ENCODE measurements around the gene SBK2.

The SBK2 gene

GRCh38 chr19:55487924-55488687, 48.8 kb downstream of the SBK2 start, which contains the start of gene SSC5D:
Gene SSC5D, plus strand, starts transcription at chr19:55488436. Its CDS starts 154 bp downstream, at chr19:55488590.
- Histone ChIP-seq H3K4me3 (ENCODE audit: low read depth in 1 of 2, low read length in 2 of 2) (peak within 1 kb of the TSS; percentile 37 to 64), H3K36me3 (ENCODE audit: control insufficient read depth in 1 of 2, insufficient read depth in 2 of 2, low read length in 2 of 2) (peaks cover 0 to 2% of the 10 kb centered on the region in 2 donors), H3K27ac (ENCODE audit: low read length) (peak within 1 kb of the TSS; percentile 84), H3K4me1 (ENCODE audit: control insufficient read depth in 1 of 2, insufficient read depth in 2 of 2, low read length in 2 of 2) (peaks cover 3 to 89% of the 10 kb centered on the region in 2 donors), H3K9me3 (ENCODE audit: control insufficient read depth in 1 of 2, low read length in 2 of 2) (no peaks in the 10 kb centered on the region), H3K27me3 (ENCODE audit: low read depth, low read length) (no peaks in the 10 kb centered on the region)

GRCh38 chr19:55486971-55487923, 49.7 kb downstream of the SBK2 start:
- H3K27ac ChIP-seq (ENCODE audit: low read length): peak overlapping the region; percentile 84
- H3K36me3 ChIP-seq (ENCODE audit: control insufficient read depth in 1 of 2, insufficient read depth in 2 of 2, low read length in 2 of 2): peaks cover 0 to 10% of the 10 kb centered on the region in 2 donors
- H3K4me1 ChIP-seq (ENCODE audit: control insufficient read depth in 1 of 2, insufficient read depth in 2 of 2, low read length in 2 of 2): peaks cover 3 to 80% of the 10 kb centered on the region in 2 donors
- no peaks in the 10 kb centered on the region for H3K27me3 ChIP-seq (ENCODE audit: low read depth, low read length)
- no peaks in the 10 kb centered on the region for H3K9me3 ChIP-seq (ENCODE audit: control insufficient read depth in 1 of 2, low read length in 2 of 2)
- H3K4me3 ChIP-seq (ENCODE audit: low read depth in 1 of 2, low read length in 2 of 2): peak overlapping the region in 1 of 2 donors; percentile 64

- Histone ChIP-seq H3K27ac (ENCODE audit: low read length) (peak overlapping the region; percentile 84), H3K4me1 (ENCODE audit: control insufficient read depth in 1 of 2, insufficient read depth in 2 of 2, low read length in 2 of 2) (peaks cover 3 to 71% of the 10 kb centered on the region in 2 donors), H3K27me3 (ENCODE audit: low read depth, low read length) (no peaks in the 10 kb centered on the region), H3K9me3 (ENCODE audit: control insufficient read depth in 1 of 2, low read length in 2 of 2) (no peaks in the 10 kb centered on the region), H3K4me3 (ENCODE audit: low read depth in 1 of 2, low read length in 2 of 2) (peak overlapping the region in 1 of 2 donors; percentile 64), H3K36me3 (ENCODE audit: control insufficient read depth in 1 of 2, insufficient read depth in 2 of 2, low read length in 2 of 2) (peaks cover 0 to 13% of the 10 kb centered on the region in 2 donors)
These were observed 50.6 kb downstream of the SBK2 start for GRCh38 chr19:55486043-55486970.

- H3K27ac ChIP-seq (ENCODE audit: low read length): peak overlapping the region; percentile 39
- no peaks in the 10 kb centered on the region for H3K27me3 ChIP-seq (ENCODE audit: low read depth, low read length)
- no peaks in the 10 kb centered on the region for H3K9me3 ChIP-seq (ENCODE audit: control insufficient read depth in 1 of 2, low read length in 2 of 2)
- peak overlapping the region in 1 of 2 donors; percentile 64 for H3K4me3 ChIP-seq (ENCODE audit: low read depth in 1 of 2, low read length in 2 of 2)
- H3K36me3 ChIP-seq (ENCODE audit: control insufficient read depth in 1 of 2, insufficient read depth in 2 of 2, low read length in 2 of 2): peaks cover 0 to 19% of the 10 kb centered on the region in 2 donors
- H3K4me1 ChIP-seq (ENCODE audit: control insufficient read depth in 1 of 2, insufficient read depth in 2 of 2, low read length in 2 of 2): peaks cover 3 to 63% of the 10 kb centered on the region in 2 donors
These were observed 51.4 kb downstream of the SBK2 start for GRCh38 chr19:55485439-55486011.

GRCh38 chr19:55484593-55485438, 52.1 kb downstream of the SBK2 start, which contains the start of gene NAT14:
Gene NAT14, plus strand, starts transcription at chr19:55485188. Its CDS starts 521 bp downstream, at chr19:55485709.
- Histone ChIP-seq H3K4me1 (ENCODE audit: control insufficient read depth in 1 of 2, insufficient read depth in 2 of 2, low read length in 2 of 2) (peaks cover 3 to 56% of the 10 kb centered on the region in 2 donors), H3K27ac (ENCODE audit: low read length) (peak within 1 kb of the TSS; percentile 39), H3K9me3 (ENCODE audit: control insufficient read depth in 1 of 2, low read length in 2 of 2) (no peaks in the 10 kb centered on the region), H3K27me3 (ENCODE audit: low read depth, low read length) (no peaks in the 10 kb centered on the region), H3K36me3 (ENCODE audit: control insufficient read depth in 1 of 2, insufficient read depth in 2 of 2, low read length in 2 of 2) (peaks cover 0 to 19% of the 10 kb centered on the region in 2 donors), H3K4me3 (ENCODE audit: low read depth in 1 of 2, low read length in 2 of 2) (peak within 1 kb of the TSS; percentile 42 to 64)

GRCh38 chr19:55483706-55484592, 53.0 kb downstream of the SBK2 start:
- Histone ChIP-seq H3K27me3 (ENCODE audit: low read depth, low read length) (no peaks in the 10 kb centered on the region), H3K4me3 (ENCODE audit: low read depth in 1 of 2, low read length in 2 of 2) (peak overlapping the region in 1 of 2 donors; percentile 64), H3K9me3 (ENCODE audit: control insufficient read depth in 1 of 2, low read length in 2 of 2) (no peaks in the 10 kb centered on the region), H3K4me1 (ENCODE audit: control insufficient read depth in 1 of 2, insufficient read depth in 2 of 2, low read length in 2 of 2) (peaks cover 3 to 47% of the 10 kb centered on the region in 2 donors), H3K27ac (ENCODE audit: low read length) (no peak overlapping the region), H3K36me3 (ENCODE audit: control insufficient read depth in 1 of 2, insufficient read depth in 2 of 2, low read length in 2 of 2) (peaks cover 0 to 19% of the 10 kb centered on the region in 2 donors)

- H3K36me3 ChIP-seq (ENCODE audit: control insufficient read depth in 1 of 2, insufficient read depth in 2 of 2, low read length in 2 of 2): peaks cover 0 to 19% of the 10 kb centered on the region in 2 donors
- peaks cover 3 to 42% of the 10 kb centered on the region in 2 donors for H3K4me1 ChIP-seq (ENCODE audit: control insufficient read depth in 1 of 2, insufficient read depth in 2 of 2, low read length in 2 of 2)
These were observed 53.8 kb downstream of the SBK2 start for GRCh38 chr19:55482967-55483705.

GRCh38 chr19:55482156-55482961, 54.6 kb downstream of the SBK2 start:
- Histone ChIP-seq H3K27me3 (ENCODE audit: low read depth, low read length) (no peaks in the 10 kb centered on the region), H3K4me3 (ENCODE audit: low read depth in 1 of 2, low read length in 2 of 2) (no peak overlapping the region), H3K4me1 (ENCODE audit: control insufficient read depth in 1 of 2, insufficient read depth in 2 of 2, low read length in 2 of 2) (peaks cover 8 to 41% of the 10 kb centered on the region in 2 donors), H3K27ac (ENCODE audit: low read length) (no peak overlapping the region), H3K9me3 (ENCODE audit: control insufficient read depth in 1 of 2, low read length in 2 of 2) (no peaks in the 10 kb centered on the region), H3K36me3 (ENCODE audit: control insufficient read depth in 1 of 2, insufficient read depth in 2 of 2, low read length in 2 of 2) (peaks cover 0 to 19% of the 10 kb centered on the region in 2 donors)

More at GRCh38 chr19:55482967-55483705, 53.8 kb downstream of the SBK2 start:
- no peaks in the 10 kb centered on the region for H3K27me3 ChIP-seq (ENCODE audit: low read depth, low read length)
- no peak overlapping the region for H3K27ac ChIP-seq (ENCODE audit: low read length)
- H3K9me3 ChIP-seq (ENCODE audit: control insufficient read depth in 1 of 2, low read length in 2 of 2): no peaks in the 10 kb centered on the region
- no peak overlapping the region for H3K4me3 ChIP-seq (ENCODE audit: low read depth in 1 of 2, low read length in 2 of 2)

All from muscle layer of duodenum (tissue), 2 donors.